T-helper 22 cell (primary cell): ENCODE results near the gene ARHGAP24.

Source experiments
- DNase-seq: peaks from one replicate; pipeline ENCODE4 v3.0.0-alpha.2; 2020; ENCODE audit warnings: low read depth

ARHGAP24 gene

DNA sequence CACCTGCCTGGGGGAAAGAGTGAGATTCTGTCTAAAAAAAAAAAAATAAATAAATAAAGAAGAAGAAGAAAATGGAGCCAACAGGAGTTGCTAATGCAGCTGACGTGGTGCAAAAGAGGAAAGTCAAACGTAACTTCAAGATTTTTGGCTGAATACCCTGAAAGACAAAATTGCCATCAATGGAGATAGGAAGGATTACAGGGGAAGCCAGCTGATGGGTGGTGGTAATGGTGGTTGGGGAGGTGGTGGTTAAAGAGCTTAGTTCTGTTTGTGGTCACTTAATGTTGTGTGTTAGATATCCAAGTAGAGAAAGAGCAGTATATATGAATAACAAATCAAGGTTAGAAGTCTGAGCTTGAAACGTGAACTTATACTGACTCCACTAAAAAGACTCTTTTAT lies 225.4 kb downstream of the ARHGAP24 start:
- no peak for DNase-seq

DNA sequence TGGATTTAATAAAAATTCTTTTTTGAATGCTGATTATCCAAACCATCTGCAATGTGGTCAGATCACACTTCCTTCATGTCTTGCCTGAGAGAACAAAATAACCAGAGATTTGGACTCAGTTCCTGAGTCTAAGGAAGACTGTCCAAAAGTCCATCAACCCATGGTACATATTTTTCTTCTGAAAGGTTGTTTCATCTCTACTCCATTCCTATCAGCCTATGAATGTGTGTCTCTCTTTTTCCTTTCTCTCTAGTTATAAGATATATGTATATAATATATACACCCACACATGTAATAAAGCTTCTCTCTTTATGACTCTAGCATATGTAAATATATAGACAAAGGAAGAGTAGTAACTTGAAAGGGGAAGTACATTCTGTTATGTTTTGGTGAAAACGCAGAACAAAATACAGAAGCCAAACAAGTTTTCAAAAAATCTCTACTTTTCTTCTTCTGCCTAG lies 226.9 kb downstream of the ARHGAP24 start:
- DNase-seq: no peak

DNA sequence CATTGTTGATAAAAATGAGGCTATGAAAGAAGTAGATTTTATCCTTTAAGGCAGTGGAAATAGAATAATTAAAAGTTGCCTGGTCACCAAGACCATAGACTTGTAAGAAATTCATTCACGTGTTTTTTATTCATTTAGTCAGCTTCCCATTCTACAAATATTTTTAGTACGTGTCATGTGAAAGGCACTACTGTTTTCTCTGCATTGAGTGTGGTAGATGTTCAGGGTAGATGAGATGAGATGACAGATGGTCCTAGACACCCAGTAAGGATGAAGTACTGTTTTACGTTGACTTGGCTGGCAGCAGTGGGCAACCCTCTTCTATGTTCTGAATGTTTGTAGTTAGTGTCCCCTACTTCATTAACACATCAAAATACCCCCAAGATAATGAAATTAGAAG lies 228.1 kb downstream of the ARHGAP24 start:
- DNase-seq: no peak

DNA sequence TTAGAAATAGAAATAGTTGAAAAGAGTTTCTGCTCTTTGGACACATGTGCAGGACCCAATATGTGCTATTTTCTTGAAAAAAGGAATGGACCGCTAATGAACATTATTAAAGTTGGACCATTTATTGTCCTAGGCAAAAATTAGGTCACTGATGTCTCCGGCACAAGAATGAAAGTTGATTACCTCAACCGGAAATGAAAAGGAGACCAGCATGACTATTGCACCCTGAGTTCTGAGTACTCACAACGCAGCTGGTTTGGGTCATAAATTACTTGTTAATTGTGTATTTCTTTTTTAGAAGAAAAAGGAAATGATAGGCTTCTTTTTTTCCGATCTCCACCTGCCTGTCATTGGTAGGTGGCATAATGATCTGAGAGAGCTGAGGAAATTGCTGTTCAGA lies 232.7 kb downstream of the ARHGAP24 start:
- no peak for DNase-seq

DNA sequence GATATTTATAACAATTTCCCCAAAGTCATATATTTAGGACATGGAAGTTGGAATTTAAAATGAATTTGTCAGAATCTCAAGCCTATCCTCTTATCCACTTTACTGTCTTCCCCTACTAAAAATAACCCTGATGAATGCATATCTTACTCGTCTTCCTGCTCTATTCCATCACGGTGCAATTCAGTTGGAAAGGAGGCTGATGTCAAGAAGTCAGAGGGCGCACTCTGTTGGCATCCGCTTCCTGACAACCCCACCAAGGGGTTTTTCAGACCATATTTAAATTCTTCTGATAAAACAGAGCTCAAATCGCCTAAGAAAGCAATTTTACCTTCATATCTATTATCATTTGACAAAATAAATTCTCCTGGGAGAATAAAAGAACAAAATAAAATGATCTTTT lies 233.5 kb downstream of the ARHGAP24 start:
- DNase-seq: no peak

DNA sequence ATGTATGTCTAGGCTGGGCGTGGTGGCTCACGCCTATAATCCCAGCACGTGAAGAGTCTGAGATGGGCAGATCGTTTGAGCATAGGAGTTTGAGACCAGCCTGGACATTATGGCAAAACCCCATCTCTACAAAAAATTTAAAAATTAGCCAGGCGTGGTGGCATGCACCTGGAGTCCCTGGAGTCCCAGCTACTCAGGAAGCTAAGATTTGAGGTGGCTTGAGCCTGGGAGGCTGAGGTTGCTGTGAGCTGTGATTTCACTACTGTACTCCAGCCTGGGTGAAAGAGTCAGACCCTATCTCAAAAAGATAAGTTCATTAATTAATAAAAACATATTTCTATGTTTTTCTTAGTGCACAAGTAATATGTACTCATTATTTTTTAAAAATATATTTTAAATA lies 238.1 kb downstream of the ARHGAP24 start:
- DNase-seq: no peak

DNA sequence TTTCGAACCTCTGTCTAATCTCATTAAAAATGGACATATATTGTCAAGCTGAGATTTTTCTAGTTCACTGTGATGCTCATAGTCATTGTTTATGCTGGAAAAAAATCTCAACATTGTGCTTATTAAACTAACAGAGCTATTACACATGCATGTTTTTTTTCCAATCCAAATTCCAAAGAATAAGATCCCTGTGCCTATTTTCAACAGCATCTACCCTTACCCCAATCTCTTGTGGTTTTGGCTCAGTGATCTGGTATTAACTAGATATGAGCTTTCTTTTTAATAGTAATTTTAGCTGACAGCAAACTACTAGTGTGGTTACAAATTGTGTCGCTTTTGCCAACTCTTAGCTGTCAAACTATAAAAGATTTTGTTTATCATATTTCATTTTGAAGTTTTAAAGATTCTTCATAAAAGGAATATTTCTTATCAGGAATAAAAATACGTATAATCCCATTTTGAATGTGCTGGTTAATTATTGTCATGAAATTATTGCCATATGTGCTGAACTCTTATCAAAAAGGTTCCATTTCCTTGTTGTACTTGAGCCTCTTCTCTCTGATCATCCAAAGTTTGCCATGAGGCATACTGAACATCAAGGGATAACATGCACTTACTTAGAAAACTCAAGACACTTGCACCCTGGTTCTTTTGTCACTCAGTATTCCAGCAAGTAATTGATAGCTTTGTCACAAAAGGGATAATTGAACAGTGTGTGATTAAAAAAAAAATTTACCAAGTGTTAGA lies 241.2 kb downstream of the ARHGAP24 start:
- no peak for DNase-seq

DNA sequence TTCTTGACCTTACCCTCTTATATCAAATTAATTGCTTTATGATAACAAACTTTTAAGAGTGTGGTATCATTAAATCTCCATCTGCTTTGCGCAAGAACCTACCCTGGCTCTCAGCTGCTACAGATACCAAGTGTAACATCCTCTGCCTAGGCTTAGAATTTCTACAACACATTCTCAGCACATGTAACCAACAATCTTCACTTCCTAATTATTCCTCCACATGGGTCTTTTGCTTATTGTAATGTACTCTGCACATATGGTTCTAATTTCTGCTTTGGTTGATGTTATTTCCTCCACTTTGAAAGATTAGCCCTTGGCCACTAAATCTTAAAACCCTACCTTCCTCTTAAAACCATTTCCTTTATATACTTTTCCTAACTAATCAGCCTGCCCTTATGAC lies 242.4 kb downstream of the ARHGAP24 start:
- no peak for DNase-seq

DNA sequence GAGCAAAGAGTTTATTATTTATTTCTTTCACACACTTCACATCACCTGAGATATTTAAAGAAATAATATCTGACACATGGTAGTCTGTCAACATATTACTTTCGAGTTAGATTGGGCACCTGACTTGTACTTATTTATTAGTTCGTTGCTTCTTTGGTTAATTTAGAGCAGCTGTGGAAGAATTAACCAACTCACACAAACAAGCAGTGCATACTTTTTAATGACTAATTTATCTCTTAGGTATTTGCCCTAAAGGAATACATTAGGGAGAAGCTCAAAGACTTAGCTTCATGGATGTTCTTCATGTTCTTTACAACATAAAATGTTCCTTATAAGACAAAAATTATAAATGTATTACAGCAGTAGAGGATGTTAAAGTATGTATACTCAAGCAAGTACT lies 242.9 kb downstream of the ARHGAP24 start:
- DNase-seq: no peak

DNA sequence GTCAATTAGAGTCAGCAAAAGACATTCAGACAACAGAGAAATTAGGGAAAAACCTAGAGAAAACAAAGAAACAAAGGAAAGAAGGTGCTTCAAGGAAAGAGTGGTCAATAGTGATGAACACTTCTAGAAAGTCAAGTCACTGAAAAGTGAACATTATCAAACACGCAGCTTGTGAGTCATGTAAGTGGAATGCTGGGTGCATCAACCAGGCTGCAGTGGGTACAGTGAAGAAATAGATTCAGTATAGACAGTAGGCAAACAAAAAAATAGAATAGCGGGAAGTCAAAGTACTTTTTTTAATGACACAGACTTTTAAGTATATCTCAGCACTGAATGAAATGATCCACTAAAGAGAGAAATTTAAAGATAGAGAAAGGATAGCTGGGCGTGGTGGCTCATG lies 245.8 kb downstream of the ARHGAP24 start:
- no peak for DNase-seq

DNA sequence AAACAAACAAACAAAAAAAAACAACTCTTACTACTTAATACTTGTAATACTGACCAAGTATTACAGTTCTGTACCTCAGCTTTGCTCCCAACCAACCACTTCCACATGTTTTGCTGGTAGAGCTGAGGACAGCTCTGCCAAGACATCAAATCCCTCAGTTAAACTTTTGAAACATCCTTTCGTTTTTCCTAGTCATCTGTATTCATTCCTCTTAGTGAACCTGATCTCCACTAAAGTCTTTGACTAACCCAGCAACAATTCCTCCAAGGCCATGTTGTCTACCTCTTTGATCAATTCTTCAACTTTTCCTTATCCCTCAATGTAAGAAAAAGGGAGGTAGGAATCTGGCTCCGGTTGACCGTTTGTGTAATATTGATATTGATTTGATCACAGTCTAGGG lies 247.5 kb downstream of the ARHGAP24 start:
- DNase-seq: no peak

DNA sequence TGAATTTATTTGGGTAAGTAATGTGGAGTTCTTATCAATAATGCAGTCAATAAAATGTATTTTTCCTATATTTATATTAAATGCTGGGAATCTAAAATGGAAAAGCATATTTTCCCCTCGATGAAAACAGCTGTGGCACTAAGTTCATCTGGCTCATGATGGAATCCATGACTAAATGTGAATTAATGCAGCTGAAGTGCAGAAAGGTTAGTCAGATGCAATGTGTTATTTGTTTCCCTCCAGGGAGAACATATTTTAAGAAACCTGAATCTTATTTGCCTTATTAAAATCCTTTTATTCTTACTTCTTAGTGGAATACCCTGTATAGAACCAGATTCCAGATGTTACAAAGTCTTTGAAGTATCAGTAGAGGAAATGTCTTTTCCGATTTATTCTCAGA lies 247.9 kb downstream of the ARHGAP24 start:
- DNase-seq: no peak

DNA sequence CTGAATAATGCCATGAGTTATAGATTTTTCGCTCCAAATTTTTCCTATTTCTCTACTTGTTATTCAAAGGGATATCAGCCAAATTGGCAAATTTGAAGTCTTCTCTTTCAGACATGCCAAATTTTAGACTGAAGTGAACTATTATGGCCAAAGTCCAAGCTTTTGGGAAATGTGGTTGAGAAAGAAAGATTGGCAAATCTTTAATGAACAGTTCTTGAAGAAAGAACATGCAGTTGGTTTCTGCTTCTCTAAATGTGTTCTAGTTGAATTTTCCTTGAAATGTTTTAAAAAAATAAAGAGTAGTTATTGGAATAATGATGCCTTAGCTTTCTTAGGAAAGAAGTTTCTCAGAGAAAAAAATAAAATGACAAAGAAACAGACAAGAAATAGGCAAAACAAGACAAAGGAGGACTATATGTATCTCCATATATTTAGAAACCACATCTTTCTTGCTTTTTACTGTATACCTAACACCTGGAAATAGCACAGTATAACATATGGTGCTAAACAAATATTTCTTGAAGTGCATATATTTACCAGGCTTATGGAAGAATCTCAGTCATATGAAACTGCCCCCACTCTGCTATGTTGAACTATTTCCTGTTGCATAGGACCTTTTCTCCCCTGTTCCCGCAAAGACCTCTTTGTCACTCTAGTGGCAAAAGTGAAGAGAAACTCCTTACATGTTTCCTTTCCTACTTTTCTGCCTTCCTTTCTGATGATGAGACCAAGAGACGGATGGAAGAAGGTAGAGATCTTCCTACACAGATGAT lies 250.0 kb downstream of the ARHGAP24 start:
- DNase-seq: no peak

DNA sequence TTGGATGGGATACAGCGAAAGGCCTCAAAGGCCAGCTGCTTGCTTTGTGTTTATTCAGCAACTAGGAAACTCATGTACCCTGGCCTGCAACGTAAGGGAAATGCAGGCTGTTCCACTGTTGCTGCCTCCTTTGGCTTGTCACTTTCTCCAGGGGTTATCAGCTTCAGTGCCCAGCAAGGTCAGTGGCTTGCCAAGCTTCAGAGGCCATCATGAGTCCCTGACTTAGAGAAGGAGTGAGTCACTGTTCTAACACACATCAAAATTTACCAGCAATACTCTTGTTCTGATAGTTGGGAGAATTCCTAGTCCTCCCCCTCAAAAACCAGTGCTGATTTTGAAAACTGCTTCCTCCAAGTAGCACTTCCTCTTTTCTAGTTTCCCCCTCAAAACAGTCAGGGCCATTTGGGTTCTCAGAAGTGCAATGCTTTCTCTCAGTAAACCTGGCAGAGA lies 250.8 kb downstream of the ARHGAP24 start:
- DNase-seq: no peak

DNA sequence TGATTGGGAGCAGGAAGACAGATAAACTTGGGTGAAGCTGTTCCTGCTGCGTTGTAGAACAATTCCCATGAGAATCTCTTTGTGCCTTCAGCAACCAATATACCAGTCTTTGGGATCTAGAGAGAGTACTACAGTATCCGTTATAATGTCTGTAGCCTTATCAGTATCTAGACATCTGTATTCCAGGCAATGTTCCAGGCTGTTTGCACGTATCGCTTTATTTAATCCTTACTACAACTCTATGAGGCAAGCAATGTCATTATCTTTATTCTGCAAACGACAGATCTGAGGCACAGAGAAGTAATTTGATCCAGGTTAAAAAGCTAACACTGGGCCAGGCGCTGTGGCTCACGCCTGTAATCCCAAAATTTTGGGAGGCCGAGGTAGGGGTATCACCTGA lies 251.6 kb downstream of the ARHGAP24 start:
- DNase-seq: no peak

DNA sequence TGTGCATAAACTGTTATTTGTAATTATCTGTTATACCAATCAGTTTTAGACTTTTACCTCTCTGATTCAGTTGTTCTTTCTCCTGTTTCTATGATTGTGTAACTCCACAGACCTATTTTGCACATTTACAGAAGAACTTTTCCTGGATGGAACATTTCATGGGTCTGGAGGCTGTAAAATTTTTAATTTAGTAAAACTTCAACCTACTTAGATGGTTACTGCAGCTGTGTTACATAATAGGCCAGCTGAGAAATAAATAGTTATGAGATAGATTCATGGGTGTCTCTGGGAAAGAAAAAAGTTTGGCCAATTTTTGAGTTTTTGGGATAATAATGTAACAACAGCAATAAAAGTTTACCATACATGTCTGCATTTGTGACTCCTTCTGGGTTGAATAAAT lies 253.5 kb downstream of the ARHGAP24 start:
- no peak for DNase-seq

DNA sequence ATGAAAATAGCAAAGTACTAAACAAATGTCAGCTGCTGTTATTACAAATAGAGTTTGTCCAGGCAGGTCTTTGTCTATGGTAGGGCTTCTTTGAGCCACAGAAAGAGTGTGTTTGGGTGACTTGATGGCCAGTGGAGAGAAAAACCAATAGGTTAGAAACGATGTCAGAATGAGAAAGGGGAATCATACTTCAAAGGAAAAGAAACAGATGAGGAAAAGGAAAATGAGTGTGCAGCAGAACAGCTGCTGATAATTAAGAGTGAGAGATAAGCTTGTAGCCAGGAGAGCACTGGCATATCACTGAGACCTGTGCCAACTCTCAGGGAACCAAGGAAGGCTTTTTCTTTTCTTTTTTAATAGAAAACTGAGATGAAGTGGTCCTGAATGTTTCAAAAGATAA lies 257.2 kb downstream of the ARHGAP24 start:
- no peak for DNase-seq

DNA sequence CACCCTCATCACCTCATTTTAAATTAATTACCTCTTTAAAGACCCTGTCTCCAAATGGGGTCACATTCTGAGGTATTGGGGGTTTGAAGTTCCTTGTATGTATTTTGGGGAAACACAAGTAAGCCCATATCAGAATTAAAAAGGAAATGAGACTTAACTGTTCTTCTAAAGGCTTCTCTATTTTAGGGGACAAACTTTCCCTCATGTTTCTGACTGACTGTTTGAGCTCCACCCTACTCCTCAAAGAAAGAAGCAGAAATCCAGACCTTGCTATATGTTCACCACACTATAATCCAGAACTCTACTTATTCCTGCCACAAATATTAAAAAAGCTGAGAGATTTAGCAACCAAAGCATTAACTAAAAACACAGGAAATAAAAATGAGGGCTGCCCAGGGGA lies 258.8 kb downstream of the ARHGAP24 start:
- DNase-seq: no peak

DNA sequence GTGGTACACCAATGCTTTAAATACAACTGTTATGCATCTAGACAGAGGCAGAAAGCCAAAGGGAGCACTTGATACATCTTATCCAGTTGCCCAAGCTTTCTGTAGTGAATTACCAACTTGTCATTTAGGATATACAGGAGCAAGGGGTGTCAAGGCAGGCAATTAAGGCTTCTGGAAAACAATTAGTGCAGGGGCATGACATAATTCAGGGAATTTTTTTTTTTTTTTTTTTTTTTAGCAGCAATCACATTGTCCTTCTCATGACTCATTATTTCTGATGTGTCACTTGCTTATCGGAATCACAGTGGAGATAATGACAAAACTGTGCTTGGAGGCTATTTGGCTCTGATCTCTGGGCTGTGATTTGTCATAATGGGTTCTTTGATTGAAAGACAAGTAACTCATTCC lies 259.5 kb downstream of the ARHGAP24 start:
- no peak for DNase-seq

DNA sequence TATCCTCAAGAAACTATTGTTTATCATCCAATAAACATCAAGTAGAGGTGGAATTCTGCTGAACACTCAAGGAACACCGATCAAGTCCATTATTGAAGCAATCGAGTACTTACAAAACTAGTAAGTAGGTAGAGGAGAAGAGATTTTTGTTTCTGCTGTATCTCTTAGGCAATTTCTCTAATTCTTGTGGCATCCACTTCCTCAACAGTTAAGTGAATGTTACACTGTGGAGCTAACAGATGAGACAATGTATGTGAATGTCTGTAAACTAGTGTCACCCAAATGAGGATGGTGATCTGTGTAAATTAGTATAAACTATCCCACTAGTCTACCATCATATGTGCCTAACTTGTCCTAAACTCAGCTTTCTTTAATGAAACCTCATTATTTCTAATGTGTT lies 261.6 kb downstream of the ARHGAP24 start:
- DNase-seq: no peak

DNA sequence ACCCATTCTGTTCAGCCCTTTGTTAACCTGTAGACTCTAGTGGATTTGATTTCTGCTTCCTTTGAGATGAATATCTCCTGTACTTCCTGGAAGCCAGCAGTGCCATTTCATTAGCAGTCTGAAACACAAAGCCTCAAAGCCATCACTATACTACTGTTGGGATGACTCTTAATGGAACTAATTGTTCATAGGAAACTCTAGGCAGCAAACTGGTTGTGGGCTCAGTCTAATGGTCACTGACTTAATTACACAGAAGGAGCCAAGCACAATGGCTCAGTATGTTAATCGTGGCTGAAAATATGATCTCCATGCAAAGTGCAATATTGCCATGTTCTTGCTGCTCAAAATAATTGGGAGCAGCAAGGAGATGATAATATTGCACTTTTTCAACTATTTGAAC lies 262.3 kb downstream of the ARHGAP24 start:
- no peak for DNase-seq

DNA sequence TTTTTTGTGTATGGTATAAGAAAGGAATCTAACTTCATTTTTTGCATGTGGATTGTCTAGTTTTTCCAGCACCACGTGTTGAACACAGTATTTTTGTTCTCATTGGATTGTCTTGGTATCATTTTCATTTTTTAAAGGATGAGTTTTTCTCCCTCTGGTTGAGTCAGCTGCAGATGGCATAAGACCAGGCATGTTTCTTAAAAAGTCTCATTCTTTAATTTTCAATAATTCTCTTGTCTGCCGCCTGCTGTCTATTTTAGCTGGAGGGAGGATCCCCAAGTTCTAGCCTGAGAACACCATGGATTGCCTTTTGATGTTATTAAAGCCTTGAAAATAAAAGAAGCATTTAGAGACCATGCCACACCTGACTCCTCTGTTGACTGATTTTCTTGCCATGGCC lies 263.8 kb downstream of the ARHGAP24 start:
- no peak for DNase-seq

DNA sequence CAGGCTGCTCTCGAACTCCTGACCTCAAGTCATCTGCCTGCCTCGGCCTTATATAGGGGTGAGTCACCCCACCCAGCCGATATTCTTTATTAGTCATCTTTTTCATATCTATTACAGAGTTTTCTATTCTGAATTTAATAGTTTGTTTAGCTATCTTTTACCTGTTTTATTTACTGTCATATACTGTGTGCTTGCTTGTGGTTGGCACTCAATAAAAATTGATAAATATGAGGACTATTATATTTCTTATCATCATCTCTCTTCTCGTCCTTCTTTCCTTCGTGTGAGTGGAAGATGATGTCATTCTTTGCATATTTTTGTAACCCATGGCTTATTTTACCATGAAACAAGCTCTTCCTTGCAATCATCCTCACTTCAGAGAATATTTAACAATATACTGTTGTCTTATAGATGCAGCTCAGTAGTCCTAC lies 265.5 kb downstream of the ARHGAP24 start:
- DNase-seq: no peak

DNA sequence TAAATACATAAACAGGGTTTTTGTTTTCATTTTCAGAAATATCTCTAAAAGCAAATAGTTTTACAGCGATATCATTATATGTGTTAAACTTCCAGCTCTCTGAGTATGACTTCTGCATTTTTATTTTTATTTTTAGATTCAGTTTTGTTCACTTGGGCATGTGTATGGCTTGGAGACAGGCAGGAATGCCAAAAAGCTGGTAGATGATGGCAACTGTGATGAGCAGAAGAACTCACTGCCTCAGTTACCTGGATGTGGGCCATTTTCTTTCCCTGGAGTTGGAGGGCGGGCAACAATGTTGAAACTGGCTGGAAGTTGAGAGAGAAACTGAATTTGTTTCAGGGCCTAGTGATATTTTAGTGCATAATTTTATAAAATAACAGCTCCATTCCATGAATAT lies 266.4 kb downstream of the ARHGAP24 start:
- no peak for DNase-seq
